ENCODE measurements around the gene LGALS7.

DNA sequence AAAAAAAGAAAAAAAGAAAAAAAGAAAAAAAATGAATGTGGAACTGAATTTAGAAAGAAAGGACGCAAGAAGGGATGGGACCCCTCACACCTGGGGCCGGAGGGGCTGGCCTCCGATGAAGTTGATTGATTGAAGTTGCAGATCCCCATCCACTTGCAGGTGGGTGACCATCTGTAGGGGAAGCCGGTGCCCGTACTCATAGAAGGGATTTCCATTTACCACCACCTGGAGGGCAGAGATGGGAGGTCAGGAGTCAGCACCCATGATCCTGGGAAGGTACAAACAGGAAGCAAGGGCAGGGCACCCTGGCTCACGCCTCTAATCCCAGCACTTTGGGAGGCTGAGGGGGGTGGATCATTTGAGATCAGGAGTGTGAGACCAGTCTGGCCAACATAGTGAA lies 33.1 kb upstream of the LGALS7 start:
- TF ChIP-seq RBAK (CRISPR knock-in tag; IDR thresholded peaks at IDR 0.05) (no peak), CEBPB (IDR thresholded peaks at IDR 0.05; ENCODE audit: borderline replicate concordance, low read depth, low read length) (no peak), CTCF (CRISPR knock-in tag; IDR thresholded peaks at IDR 0.05) (0 out of 2 replicates have a peak, but pooled peaks have one; percentile 9), POLR2A (IDR thresholded peaks at IDR 0.05; ENCODE audit: insufficient read depth in 1 of 2, low read depth in 2 of 2, low read length in 2 of 2) (no peak), BRCA1 (CRISPR knock-in tag; IDR thresholded peaks at IDR 0.05) (no peak), EZH2 (conservative IDR thresholded peaks at IDR 0.05; ENCODE audit: low read depth, low read length) (no peak), SP2 (CRISPR knock-in tag; IDR thresholded peaks at IDR 0.05) (no peak), ZNF720 (CRISPR knock-in tag; IDR thresholded peaks at IDR 0.05) (no peak), SRSF1 (optimal IDR thresholded peaks at IDR 0.05; ENCODE audit: low read depth, low read length) (no peak)

Measured in HepG2 (cell line).